ENCODE data around the gene ACE. TPM values are rescaled to one million over a fixed set of nuclear protein-coding genes. Genes with fewer than 3 reads are reported as not detected.

Gene ACE
- total and polyA plus RNA-seq, 2 donors from 2014 or later, result 4.3 to 12.9 TPM

- no peaks in the 10 kb centered on the region for H3K36me3 ChIP-seq (ENCODE audit: control insufficient read depth in 2 of 3, insufficient read depth in 3 of 3, low read length in 3 of 3)
Measured at GRCh38 chr17:63514477-63514876, 37.6 kb downstream of the ACE start.

GRCh38 chr17:63514974-63515373, 38.1 kb downstream of the ACE start:
- no peak overlapping the region for H3K4me3 ChIP-seq (ENCODE audit: low read length in 3 of 3)
- peaks cover 0 to 32% (median 12%) of the 10 kb centered on the region in 3 donors for H3K4me1 ChIP-seq (ENCODE audit: control insufficient read depth in 2 of 3, insufficient read depth in 2 of 3, low read depth in 1 of 3, low read length in 3 of 3)
- FAIRE-seq (no peak), DNase-seq (no peak)
- no peaks in the 10 kb centered on the region for H3K36me3 ChIP-seq (ENCODE audit: control insufficient read depth in 2 of 3, insufficient read depth in 3 of 3, low read length in 3 of 3)
- H3K27ac ChIP-seq (ENCODE audit: low read depth in 2 of 2, low read length in 2 of 2), result no peak overlapping the region
- TF ChIP-seq CTCF (IDR thresholded peaks at IDR 0.05; ENCODE audit: borderline replicate concordance, extremely low read depth, insufficient read depth), result no peak
- no peak overlapping the region for H3K9ac ChIP-seq (ENCODE audit: low read length in 3 of 3)
- H3K27me3 ChIP-seq (ENCODE audit: control insufficient read depth, insufficient read depth, low read length), result no peaks in the 10 kb centered on the region
- intact Hi-C loops (cut with DNase I), result no loop called here
- no peaks in the 10 kb centered on the region for H3K9me3 ChIP-seq (ENCODE audit: control insufficient read depth in 2 of 3, insufficient read depth in 1 of 3, low read length in 3 of 3)

More at GRCh38 chr17:63514477-63514876, 37.6 kb downstream of the ACE start:
- H3K4me3 ChIP-seq (ENCODE audit: low read length in 3 of 3), result no peak overlapping the region
- no peak overlapping the region for H3K27ac ChIP-seq (ENCODE audit: low read depth in 2 of 2, low read length in 2 of 2)
- no peaks in the 10 kb centered on the region for H3K9me3 ChIP-seq (ENCODE audit: control insufficient read depth in 2 of 3, insufficient read depth in 1 of 3, low read length in 3 of 3)
- no peak for DNase-seq
- H3K4me1 ChIP-seq (ENCODE audit: control insufficient read depth in 2 of 3, insufficient read depth in 2 of 3, low read depth in 1 of 3, low read length in 3 of 3), result peaks cover 0 to 28% (median 9%) of the 10 kb centered on the region in 3 donors
- intact Hi-C loops (cut with DNase I), result no loop called here
- no peak for TF ChIP-seq CTCF (IDR thresholded peaks at IDR 0.05; ENCODE audit: borderline replicate concordance, extremely low read depth, insufficient read depth)
- H3K9ac ChIP-seq (ENCODE audit: low read length in 3 of 3), result no peak overlapping the region
- no peaks in the 10 kb centered on the region for H3K27me3 ChIP-seq (ENCODE audit: control insufficient read depth, insufficient read depth, low read length)
- FAIRE-seq, result no peak

- FAIRE-seq, result no peak
Measured at GRCh38 chr17:63515426-63515825, 38.6 kb downstream of the ACE start.

More at GRCh38 chr17:63515426-63515825, 38.6 kb downstream of the ACE start:
- Histone ChIP-seq H3K27ac (ENCODE audit: low read depth in 2 of 2, low read length in 2 of 2) (no peak overlapping the region), H3K36me3 (ENCODE audit: control insufficient read depth in 2 of 3, insufficient read depth in 3 of 3, low read length in 3 of 3) (no peaks in the 10 kb centered on the region), H3K9me3 (ENCODE audit: control insufficient read depth in 2 of 3, insufficient read depth in 1 of 3, low read length in 3 of 3) (no peaks in the 10 kb centered on the region), H3K4me3 (ENCODE audit: low read length in 3 of 3) (no peak overlapping the region), H3K4me1 (ENCODE audit: control insufficient read depth in 2 of 3, insufficient read depth in 2 of 3, low read depth in 1 of 3, low read length in 3 of 3) (peaks cover 0 to 32% (median 12%) of the 10 kb centered on the region in 3 donors), H3K27me3 (ENCODE audit: control insufficient read depth, insufficient read depth, low read length) (no peaks in the 10 kb centered on the region), H3K9ac (ENCODE audit: low read length in 3 of 3) (no peak overlapping the region)
- TF ChIP-seq CTCF (IDR thresholded peaks at IDR 0.05; ENCODE audit: borderline replicate concordance, extremely low read depth, insufficient read depth), result no peak
- no peak for DNase-seq
- intact Hi-C loops (cut with DNase I), result no loop called here

Measured in kidney (tissue), 14 donors.